Measurements from ENCODE around the gene ACRV1. TPM values are rescaled to one million over a fixed set of nuclear protein-coding genes. Genes with fewer than 3 reads are reported as not detected.
"Not testable (repeated sequence)": the region's sequence is repeated elsewhere in the genome, so short reads cannot be mapped to it uniquely, and the experiment has no call there.

ACRV1 gene, protein sequence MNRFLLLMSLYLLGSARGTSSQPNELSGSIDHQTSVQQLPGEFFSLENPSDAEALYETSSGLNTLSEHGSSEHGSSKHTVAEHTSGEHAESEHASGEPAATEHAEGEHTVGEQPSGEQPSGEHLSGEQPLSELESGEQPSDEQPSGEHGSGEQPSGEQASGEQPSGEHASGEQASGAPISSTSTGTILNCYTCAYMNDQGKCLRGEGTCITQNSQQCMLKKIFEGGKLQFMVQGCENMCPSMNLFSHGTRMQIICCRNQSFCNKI
- 0.01 TPM for polyA plus RNA-seq (2013, experiment 1 of 2)
- polyA plus RNA-seq (2013, experiment 2 of 2), result 0.06 TPM

DNA sequence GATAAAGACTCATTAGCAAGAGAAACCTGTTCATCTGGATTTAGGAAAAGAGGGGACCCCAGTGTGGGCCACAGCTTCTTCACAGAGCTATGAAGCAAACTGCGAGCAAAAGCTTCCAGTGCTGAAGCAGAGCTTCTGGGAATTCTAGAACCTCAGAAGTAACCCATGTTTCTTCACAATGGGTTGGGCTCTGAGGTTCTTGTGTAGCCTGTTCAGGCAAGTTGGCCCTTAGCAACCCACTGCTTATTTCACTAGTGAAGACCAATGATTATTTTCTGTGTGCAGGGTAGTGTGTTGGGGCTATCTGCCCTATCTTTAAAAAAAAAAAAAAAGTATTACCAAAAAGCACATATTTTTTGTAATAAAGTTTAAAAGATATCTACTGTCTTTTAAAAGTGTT is at the start of gene ACRV1:
TSS of gene ACRV1 (minus strand) at position 101 of the 400 bp plus-strand sequence. CDS start at position 34, 67 bp downstream.
- no peak within 1 kb of the TSS for H2BK15ac ChIP-seq (replicated peaks; ENCODE audit: low read depth)
- H3K4me1 ChIP-seq (ENCODE audit: control insufficient read depth, low read depth, low read length), result peaks cover 2% of the 10 kb centered on the region
- peaks cover 3% of the 10 kb centered on the region for H3K36me3 ChIP-seq (ENCODE audit: control insufficient read depth, insufficient read depth, low read length)
- H4K8ac ChIP-seq (ENCODE audit: low read depth, low read length), result no peak within 1 kb of the TSS
- H4K5ac ChIP-seq (ENCODE audit: low read length), result no peak within 1 kb of the TSS
- H3K79me1 ChIP-seq (ENCODE audit: low read length), result no peaks in the 10 kb centered on the region
- H3K56ac ChIP-seq (ENCODE audit: low read length), result no peak within 1 kb of the TSS
- H3K4me2 ChIP-seq (ENCODE audit: low read length), result no peak within 1 kb of the TSS
- no peak within 1 kb of the TSS for H2AK5ac ChIP-seq (ENCODE audit: low read length)
- H3K4me3 ChIP-seq (ENCODE audit: low read length), result no peak within 1 kb of the TSS
- no peaks in the 10 kb centered on the region for H3K79me2 ChIP-seq (ENCODE audit: control insufficient read depth, insufficient read depth, low read length)
- no peak within 1 kb of the TSS for H2BK5ac ChIP-seq (ENCODE audit: low read length)
- no peak within 1 kb of the TSS for H3K9ac ChIP-seq (ENCODE audit: low read length)
- no peak for DNase-seq
- H3K27me3 ChIP-seq (ENCODE audit: insufficient read depth, low read length, poor library complexity), result no peaks in the 10 kb centered on the region
- no CpG with 5 or more reads among the region's 1 CpG for WGBS (ENCODE audit: extremely low coverage, insufficient coverage, low lambda C conversion rate)
- no peak within 1 kb of the TSS for H3K18ac ChIP-seq (ENCODE audit: low read length)
- H3K4ac ChIP-seq (ENCODE audit: low read depth, low read length), result no peak within 1 kb of the TSS
- no peak within 1 kb of the TSS for H3K27ac ChIP-seq (ENCODE audit: low read depth, low read length)
- no peak within 1 kb of the TSS for H2BK120ac ChIP-seq (ENCODE audit: low read depth, low read length)
- H3K23ac ChIP-seq (ENCODE audit: low read length), result no peak within 1 kb of the TSS

DNA sequence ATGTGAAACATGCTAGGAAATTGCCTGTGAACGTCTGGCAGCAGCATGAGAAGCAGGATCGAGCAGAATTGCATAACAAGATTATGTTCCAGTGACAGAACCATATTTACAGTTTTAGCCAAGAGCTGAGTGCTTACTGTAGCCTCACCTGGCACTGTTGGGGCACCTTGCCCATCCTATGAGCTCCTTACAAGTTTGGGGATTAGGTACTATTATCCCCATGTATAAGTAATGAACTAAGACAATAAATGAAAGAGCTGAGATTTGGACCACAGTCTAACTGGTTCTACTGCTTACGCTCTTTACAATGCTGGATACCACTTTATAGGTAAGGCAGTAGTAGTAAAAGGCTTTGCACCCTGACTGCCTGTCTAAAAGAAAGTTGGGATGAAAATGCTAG is 48.3 kb upstream of the ACRV1 start:
- no peak overlapping the region for H3K23ac ChIP-seq (ENCODE audit: low read length)
- no peaks in the 10 kb centered on the region for H3K79me2 ChIP-seq (ENCODE audit: control insufficient read depth, insufficient read depth, low read length)
- H4K8ac ChIP-seq (ENCODE audit: low read depth, low read length), result no peak overlapping the region
- H3K4me1 ChIP-seq (ENCODE audit: control insufficient read depth, low read depth, low read length), result no peaks in the 10 kb centered on the region
- H4K5ac ChIP-seq (ENCODE audit: low read length), result no peak overlapping the region
- H2AK5ac ChIP-seq (ENCODE audit: low read length), result no peak overlapping the region
- H3K18ac ChIP-seq (ENCODE audit: low read length), result no peak overlapping the region
- H3K56ac ChIP-seq (ENCODE audit: low read length), result no peak overlapping the region
- H3K36me3 ChIP-seq (ENCODE audit: control insufficient read depth, insufficient read depth, low read length), result no peaks in the 10 kb centered on the region
- no CpG with 5 or more reads among the region's 3 CpGs for WGBS (ENCODE audit: extremely low coverage, insufficient coverage, low lambda C conversion rate)
- DNase-seq, result no peak
- H3K4ac ChIP-seq (ENCODE audit: low read depth, low read length), result no peak overlapping the region
- H3K27ac ChIP-seq (ENCODE audit: low read depth, low read length), result no peak overlapping the region
- H3K4me2 ChIP-seq (ENCODE audit: low read length), result no peak overlapping the region
- H2BK5ac ChIP-seq (ENCODE audit: low read length), result no peak overlapping the region
- no peaks in the 10 kb centered on the region for H3K79me1 ChIP-seq (ENCODE audit: low read length)
- H3K27me3 ChIP-seq (ENCODE audit: insufficient read depth, low read length, poor library complexity), result no peaks in the 10 kb centered on the region
- H3K4me3 ChIP-seq (ENCODE audit: low read length), result no peak overlapping the region
- H2BK15ac ChIP-seq (replicated peaks; ENCODE audit: low read depth), result no peak overlapping the region
- H2BK120ac ChIP-seq (ENCODE audit: low read depth, low read length), result no peak overlapping the region
- no peak overlapping the region for H3K9ac ChIP-seq (ENCODE audit: low read length)

DNA sequence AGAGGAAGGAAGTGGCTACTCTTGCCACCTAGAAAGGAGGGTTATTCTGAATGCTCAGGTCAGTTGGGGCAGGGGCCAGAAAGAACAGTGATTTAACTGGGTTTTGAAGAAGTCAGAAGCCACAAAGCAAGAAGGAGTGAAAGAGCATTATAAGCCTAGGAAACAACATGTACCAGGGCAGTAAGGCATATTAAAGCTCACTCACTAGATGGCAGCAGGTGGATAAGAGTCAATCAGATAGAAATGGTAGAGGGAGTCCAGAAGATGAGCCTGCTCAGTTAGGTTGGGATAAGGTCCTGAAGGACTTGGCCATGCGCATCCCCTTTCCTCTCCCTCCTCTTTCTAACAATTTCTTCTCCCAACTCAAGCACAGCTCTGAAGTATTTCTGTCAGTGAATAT is 43.5 kb upstream of the ACRV1 start:
- H2BK120ac ChIP-seq (ENCODE audit: low read depth, low read length), result no peak overlapping the region
- H3K79me2 ChIP-seq (ENCODE audit: control insufficient read depth, insufficient read depth, low read length), result no peaks in the 10 kb centered on the region
- H3K4me2 ChIP-seq (ENCODE audit: low read length), result no peak overlapping the region
- DNase-seq, result peak; percentile 51
- H3K18ac ChIP-seq (ENCODE audit: low read length), result no peak overlapping the region
- H3K23ac ChIP-seq (ENCODE audit: low read length), result no peak overlapping the region
- H3K4me3 ChIP-seq (ENCODE audit: low read length), result no peak overlapping the region
- H3K36me3 ChIP-seq (ENCODE audit: control insufficient read depth, insufficient read depth, low read length), result no peaks in the 10 kb centered on the region
- no peak overlapping the region for H3K56ac ChIP-seq (ENCODE audit: low read length)
- no CpG with 5 or more reads among the region's 1 CpG for WGBS (ENCODE audit: extremely low coverage, insufficient coverage, low lambda C conversion rate)
- no peak overlapping the region for H3K9ac ChIP-seq (ENCODE audit: low read length)
- no peak overlapping the region for H2BK15ac ChIP-seq (replicated peaks; ENCODE audit: low read depth)
- H4K8ac ChIP-seq (ENCODE audit: low read depth, low read length), result no peak overlapping the region
- H2BK5ac ChIP-seq (ENCODE audit: low read length), result no peak overlapping the region
- peaks cover 2% of the 10 kb centered on the region for H3K27me3 ChIP-seq (ENCODE audit: insufficient read depth, low read length, poor library complexity)
- no peak overlapping the region for H2AK5ac ChIP-seq (ENCODE audit: low read length)
- no peak overlapping the region for H4K5ac ChIP-seq (ENCODE audit: low read length)
- no peaks in the 10 kb centered on the region for H3K79me1 ChIP-seq (ENCODE audit: low read length)
- H3K27ac ChIP-seq (ENCODE audit: low read depth, low read length), result no peak overlapping the region
- no peaks in the 10 kb centered on the region for H3K4me1 ChIP-seq (ENCODE audit: control insufficient read depth, low read depth, low read length)
- H3K4ac ChIP-seq (ENCODE audit: low read depth, low read length), result no peak overlapping the region

DNA sequence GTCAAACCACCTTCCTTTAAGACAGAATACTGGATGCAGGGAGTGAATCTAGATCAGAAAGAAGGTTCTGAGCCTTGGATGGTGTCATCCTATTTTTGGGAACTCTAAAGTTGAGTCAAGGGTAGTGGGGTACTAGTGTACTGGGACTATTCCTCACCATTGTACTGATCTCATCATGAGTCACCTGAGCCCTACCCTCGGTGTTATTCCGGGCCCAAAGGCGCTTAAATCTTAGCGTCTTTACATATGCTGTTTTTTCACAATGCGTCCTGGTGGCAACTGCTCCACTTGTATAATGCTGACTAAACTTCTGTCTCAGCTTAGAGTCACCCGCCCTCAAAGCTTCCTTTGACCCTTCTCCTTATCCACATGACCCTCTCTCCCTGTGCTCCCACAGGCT is 40.1 kb upstream of the ACRV1 start:
- H3K4me1 ChIP-seq (ENCODE audit: control insufficient read depth, low read depth, low read length), result no peaks in the 10 kb centered on the region
- H3K36me3 ChIP-seq (ENCODE audit: control insufficient read depth, insufficient read depth, low read length), result no peaks in the 10 kb centered on the region
- no peak overlapping the region for H2AK5ac ChIP-seq (ENCODE audit: low read length)
- no peak overlapping the region for H4K8ac ChIP-seq (ENCODE audit: low read depth, low read length)
- no peaks in the 10 kb centered on the region for H3K79me1 ChIP-seq (ENCODE audit: low read length)
- no peak overlapping the region for H2BK5ac ChIP-seq (ENCODE audit: low read length)
- no peak overlapping the region for H3K4ac ChIP-seq (ENCODE audit: low read depth, low read length)
- no peak overlapping the region for H3K27ac ChIP-seq (ENCODE audit: low read depth, low read length)
- H3K9ac ChIP-seq (ENCODE audit: low read length), result no peak overlapping the region
- no peak overlapping the region for H3K18ac ChIP-seq (ENCODE audit: low read length)
- H3K4me3 ChIP-seq (ENCODE audit: low read length), result no peak overlapping the region
- H3K4me2 ChIP-seq (ENCODE audit: low read length), result no peak overlapping the region
- H3K23ac ChIP-seq (ENCODE audit: low read length), result no peak overlapping the region
- H2BK120ac ChIP-seq (ENCODE audit: low read depth, low read length), result no peak overlapping the region
- H3K27me3 ChIP-seq (ENCODE audit: insufficient read depth, low read length, poor library complexity), result peaks cover 2% of the 10 kb centered on the region
- no peak overlapping the region for H3K56ac ChIP-seq (ENCODE audit: low read length)
- H2BK15ac ChIP-seq (replicated peaks; ENCODE audit: low read depth), result no peak overlapping the region
- no CpG with 5 or more reads among the region's 6 CpGs for WGBS (ENCODE audit: extremely low coverage, insufficient coverage, low lambda C conversion rate)
- no peak overlapping the region for H4K5ac ChIP-seq (ENCODE audit: low read length)
- H3K79me2 ChIP-seq (ENCODE audit: control insufficient read depth, insufficient read depth, low read length), result no peaks in the 10 kb centered on the region
- DNase-seq, result no peak

DNA sequence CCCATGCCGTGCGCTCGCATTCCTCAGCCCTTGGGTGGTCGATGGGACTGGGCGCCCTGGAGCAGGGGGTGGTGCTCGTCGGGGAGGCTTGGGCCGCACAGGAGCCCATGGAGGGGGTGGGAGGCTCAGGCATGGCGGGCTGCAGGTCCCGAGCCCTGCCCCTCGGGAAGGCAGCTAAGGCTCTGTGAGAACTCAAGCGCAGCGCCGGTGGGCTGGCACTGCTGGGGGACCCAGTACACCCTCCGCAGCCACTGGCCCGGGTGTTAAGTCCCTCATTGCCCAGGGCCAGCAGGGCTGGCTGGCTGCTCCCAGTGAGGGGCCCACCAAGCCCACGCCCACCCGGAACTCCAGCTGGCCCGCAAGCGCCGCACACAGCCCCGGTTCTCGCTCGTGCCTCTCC is 24.0 kb upstream of the ACRV1 start:
- not testable (repeated sequence) for H2AK5ac ChIP-seq (ENCODE audit: low read length); H3K4me2 ChIP-seq (ENCODE audit: low read length); H3K36me3 ChIP-seq (ENCODE audit: control insufficient read depth, insufficient read depth, low read length); H2BK120ac ChIP-seq (ENCODE audit: low read depth, low read length); H3K18ac ChIP-seq (ENCODE audit: low read length); DNase-seq; H3K27me3 ChIP-seq (ENCODE audit: insufficient read depth, low read length, poor library complexity); H3K56ac ChIP-seq (ENCODE audit: low read length); H2BK15ac ChIP-seq (replicated peaks; ENCODE audit: low read depth); H3K4me1 ChIP-seq (ENCODE audit: control insufficient read depth, low read depth, low read length); H3K27ac ChIP-seq (ENCODE audit: low read depth, low read length); H3K79me2 ChIP-seq (ENCODE audit: control insufficient read depth, insufficient read depth, low read length); H3K4me3 ChIP-seq (ENCODE audit: low read length); H2BK5ac ChIP-seq (ENCODE audit: low read length); H4K8ac ChIP-seq (ENCODE audit: low read depth, low read length); H3K9ac ChIP-seq (ENCODE audit: low read length); H3K23ac ChIP-seq (ENCODE audit: low read length); H3K79me1 ChIP-seq (ENCODE audit: low read length); H4K5ac ChIP-seq (ENCODE audit: low read length); H3K4ac ChIP-seq (ENCODE audit: low read depth, low read length)
- no CpG with 5 or more reads among the region's 24 CpGs for WGBS (ENCODE audit: extremely low coverage, insufficient coverage, low lambda C conversion rate)

Measured in mesendoderm (in vitro differentiated cells).